GM19043 (cell line): Measurements from ENCODE around the gene CFLAR.

Experiments
- ATAC-seq: cut with Tn5 transposase; IDR thresholded peaks from one replicate; pipeline ENCODE4 v1.9.1; 2021; ENCODE audit warnings: low read depth; ENCODE audit not compliant: unreplicated experiment

Gene CFLAR

DNA sequence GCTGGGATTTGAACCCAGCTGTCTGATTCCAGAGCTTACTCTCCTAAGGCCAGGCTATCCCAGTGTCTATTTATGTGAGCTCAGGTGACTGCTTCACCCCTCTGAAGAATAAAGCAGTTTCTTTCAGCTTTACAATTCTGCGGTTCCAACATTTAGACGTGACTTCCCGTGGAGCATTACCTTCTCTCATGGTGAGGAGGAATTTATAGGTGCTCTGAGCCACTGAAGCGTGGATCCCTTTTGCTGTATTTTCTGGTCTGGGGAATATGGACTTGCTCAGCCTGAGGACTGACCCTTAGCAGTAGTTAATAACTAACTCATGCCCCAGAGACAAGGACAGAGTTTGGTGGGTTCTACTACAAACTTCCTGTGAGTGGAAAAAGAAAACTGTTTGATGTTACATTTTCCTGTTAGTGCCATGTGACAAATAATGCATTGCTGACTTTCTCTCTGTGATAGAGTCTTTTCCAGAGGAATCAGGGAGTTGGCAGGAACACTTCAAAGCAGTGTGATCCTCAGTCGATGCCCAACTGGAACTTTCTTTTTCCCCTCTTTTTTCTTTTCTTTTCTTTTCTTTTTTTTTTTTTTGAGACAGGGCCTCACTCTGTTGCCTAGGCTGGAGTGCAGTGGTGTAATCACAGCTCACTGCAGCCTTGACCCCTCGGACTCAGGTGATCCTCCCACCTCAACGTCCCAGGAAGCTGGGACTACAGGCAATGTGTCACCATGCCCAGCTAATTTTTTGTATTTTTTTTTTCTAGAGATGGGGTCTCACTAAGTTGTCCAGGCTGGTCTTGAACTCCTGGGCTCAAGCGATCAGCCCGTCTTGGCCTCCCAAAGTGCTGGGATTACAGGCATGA, 88.9 kb downstream of the CFLAR start:
- no peak for ATAC-seq

DNA sequence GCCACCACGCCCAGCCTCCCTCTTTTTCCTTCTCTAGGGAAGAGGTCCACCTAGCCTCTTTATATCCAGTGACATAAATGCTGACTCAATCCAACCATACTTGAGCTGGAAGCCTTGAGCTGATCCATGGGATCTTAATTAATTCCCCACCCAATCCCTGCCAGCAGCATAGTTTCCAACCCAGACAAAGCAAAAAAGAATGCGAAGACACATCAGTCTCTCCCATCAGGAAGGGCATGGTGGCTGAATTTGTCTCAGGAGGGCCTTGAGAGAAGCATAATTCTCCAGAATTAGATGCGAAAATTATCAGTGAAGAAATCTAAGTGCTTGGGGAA, 89.5 kb downstream of the CFLAR start:
- no peak for ATAC-seq

DNA sequence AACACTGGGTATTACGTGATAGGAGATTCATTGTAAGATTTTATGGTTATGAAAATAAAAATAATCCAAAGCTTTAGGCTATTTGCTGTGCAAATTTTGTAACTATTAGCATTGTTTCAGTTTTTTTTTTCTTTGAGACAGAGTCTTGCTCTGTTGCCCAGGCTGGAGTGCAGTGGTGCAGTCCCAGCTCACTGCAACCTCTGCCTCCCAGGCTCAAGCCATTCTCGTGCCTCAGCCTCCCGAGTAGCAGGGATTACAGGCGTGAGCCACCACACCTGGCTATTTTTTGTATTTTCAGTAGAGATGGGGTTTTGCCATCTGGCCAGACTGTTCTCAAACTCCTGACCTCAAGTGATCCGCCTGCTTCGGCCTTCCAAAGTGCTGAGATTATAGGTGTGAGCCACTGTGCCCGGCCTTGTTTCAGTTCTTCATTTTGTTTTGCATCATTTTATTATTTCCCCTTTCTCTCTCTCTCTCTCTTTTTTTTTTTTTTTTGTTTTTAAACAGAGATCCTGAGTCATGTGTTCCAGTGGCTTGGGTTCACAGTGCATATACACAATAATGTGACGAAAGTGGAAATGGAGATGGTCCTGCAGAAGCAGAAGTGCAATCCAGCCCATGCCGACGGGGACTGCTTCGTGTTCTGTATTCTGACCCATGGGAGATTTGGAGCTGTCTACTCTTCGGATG, 92.7 kb downstream of the CFLAR start:
- ATAC-seq, result peak; percentile 67

DNA sequence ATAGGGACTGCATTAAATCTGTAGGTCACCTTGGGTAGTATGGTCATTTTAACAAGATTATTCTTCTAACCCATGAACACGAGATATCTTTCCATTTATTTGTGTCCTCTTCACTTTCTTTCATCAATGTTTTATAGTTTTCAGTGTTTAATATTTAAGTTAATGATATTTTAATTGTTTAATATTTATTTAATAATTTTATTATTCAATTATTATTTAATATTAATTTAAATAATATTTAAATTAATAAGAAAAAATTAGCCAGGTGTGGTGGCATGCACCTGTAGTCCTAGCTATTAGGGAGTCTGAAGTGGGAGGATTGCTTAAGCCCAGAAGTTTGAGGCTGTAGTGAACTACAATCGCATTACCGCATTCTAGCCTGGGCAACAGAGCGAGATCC, 100.0 kb downstream of the CFLAR start:
- ATAC-seq, result no peak

DNA sequence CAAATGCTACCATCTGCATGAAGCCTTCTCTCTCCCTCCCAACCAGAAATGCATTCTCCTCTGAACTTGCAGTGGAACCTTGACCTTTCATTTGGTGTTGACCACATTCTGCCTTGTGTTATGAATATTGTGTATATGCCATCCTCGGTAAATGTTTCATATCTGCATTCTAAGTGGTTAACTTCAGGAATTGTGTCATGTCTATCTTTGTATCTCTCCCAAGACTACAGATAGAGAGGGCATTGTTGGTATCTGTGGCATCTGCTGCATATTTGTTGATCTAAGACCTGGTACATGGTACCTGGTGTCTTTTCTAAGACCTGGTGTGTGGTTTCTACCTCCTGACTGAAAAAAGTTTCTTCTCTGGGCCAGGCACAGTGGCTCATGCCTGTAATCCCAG, 101.0 kb downstream of the CFLAR start:
- no peak for ATAC-seq

DNA sequence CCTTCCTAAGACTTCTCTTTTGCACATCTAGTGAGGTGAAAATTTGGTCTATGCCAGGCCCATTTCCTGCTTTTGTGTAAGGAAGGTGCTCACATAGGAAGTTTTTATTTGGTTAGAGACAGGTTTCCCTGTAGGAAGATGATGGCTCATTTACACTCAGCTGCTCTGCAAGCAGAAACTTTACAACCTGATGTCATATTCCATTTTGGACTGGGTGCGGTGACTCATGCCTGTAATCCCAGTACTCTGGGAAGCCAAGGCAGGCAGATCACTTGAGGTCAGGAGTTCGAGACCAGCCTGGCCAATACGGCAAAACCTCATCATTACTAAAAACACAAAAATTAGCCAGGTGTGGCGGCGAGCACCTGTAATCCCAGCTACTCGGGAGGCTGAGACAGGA, 102.8 kb downstream of the CFLAR start:
- no peak for ATAC-seq

DNA sequence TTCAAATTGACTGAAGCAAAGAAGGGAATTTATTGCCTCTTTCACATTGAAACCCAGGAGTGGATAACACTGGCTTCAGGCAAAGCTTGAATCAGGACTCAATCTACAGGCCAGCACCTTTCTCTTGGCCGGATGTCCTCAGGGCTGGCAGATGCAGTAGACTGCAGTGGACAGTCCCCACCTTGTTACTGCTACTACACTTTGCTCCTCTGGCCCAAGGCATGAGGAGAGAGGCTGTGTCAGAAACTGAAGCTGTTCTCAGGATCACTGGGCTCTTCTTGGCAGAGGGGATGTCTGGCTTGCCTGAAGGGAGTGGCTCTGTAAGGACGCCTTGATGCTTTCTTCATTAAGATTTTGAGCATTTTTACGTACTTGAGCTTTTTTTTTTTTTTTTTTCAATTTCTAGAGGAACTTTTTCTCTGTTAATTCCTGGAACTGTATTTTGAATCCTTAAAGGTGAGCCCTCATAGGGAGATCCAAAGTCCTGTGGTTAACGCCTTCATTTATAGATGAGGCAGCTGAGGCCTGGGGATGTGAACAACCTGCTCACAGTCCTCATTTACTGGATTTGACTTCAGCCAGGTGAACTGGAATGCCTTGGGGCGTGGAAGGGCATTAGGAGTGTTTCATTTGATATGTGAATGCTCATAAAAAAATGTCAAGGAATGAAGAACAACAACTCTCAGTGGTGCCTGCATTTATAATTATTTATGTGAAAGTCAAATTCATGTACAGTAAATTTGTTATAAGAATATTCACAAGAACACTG, 103.5 kb downstream of the CFLAR start:
- no peak for ATAC-seq

DNA sequence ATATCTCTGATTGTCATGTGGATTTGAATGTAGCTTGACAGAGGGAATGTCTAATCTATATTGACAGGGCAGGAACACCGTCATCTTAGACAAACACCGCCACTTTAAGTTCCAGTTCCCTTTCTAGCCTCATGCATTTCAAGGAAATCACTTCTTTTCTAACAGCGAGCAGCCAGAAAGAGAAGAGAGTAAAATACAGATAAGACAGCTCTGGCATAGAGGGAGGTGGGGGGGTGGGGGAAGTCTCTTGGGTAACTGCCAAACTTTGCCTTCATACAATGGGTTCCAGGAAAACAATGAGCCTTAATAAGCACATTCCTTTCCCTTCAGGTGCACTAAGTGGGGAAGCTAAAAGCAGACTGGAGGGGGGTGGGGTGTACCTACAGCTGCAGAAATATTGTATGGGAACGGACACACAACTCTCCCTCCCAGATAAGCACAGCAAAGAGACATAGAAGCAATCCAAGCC, 104.2 kb downstream of the CFLAR start:
- ATAC-seq, result no peak

DNA sequence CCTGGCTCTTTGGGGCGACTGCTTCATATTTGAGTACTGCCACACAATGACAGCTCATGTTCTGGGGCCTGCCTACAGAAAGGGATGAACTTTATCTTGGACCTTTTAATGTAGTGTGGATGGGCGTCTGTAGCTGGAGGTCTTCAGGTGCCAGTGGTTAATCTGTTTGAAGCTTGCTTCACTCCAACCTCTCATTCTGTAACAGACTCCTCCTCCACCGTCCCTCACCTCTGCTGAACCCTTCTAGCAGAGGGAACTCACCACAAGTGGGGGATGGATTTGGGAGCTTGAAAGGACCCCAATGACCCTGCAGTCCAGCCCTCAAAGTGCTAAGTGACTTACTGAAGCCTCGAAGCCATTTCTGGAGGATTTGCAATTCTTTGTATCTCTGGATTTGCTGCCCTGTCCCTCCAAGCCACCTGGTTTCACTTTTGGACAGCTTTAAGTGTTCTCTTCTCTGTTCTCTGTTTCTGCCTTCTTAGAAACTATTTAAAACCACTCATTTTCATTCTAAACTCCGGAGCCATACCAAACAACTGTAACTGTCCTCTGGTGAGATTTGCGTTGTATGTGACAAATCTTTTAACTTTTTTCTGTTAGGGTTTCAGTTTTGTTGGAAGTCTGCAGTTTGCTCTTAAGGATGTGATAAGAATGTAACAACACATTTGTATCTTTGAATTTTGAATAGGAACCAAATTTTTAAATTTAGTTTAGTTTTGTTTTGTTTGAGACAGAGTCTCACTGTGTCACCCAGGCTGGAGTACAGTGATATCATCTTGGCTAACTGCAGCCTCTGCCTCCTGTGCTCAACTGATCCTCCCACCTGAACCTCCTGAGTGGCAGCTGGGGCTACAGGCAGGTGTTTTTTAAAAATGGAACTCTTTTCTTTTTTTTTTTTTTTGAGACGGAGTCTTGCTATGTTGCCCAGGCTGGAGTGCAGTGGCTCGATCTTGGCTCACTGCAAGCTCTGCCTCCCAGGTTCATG, 107.4 kb downstream of the CFLAR start:
- peak; percentile 88 for ATAC-seq
